HG03196 (cell line): ENCODE results near the gene SMIM23.

Experiments used
- ATAC-seq: cut with Tn5 transposase; IDR thresholded peaks from one replicate; pipeline ENCODE4 v1.9.1; 2021; ENCODE audit not compliant: unreplicated experiment

The SMIM23 gene

DNA sequence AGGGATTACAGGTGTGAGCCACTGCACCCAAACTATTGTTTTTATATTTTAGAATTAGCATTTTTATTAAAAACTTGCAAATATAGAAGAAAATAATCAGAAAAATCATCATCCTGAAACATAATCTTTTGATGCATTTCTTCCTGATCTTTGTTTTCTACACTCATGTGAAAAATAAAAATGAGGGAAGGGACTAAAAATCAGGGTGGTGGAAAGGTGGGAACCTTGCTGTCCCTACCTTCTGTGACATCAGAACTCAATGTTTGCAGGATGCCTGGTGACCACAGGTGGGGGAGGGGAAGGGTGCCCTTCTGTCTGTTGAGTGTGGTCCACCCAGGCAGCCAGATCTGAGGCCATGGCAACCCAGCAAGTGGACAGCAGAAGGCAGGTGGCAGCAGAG lies at the start of gene SMIM23:
Gene SMIM23, plus strand, starts transcription at position 301 of the 400 bp plus-strand sequence. Its CDS starts 55 bp downstream, at position 356.
- no peak for ATAC-seq

DNA sequence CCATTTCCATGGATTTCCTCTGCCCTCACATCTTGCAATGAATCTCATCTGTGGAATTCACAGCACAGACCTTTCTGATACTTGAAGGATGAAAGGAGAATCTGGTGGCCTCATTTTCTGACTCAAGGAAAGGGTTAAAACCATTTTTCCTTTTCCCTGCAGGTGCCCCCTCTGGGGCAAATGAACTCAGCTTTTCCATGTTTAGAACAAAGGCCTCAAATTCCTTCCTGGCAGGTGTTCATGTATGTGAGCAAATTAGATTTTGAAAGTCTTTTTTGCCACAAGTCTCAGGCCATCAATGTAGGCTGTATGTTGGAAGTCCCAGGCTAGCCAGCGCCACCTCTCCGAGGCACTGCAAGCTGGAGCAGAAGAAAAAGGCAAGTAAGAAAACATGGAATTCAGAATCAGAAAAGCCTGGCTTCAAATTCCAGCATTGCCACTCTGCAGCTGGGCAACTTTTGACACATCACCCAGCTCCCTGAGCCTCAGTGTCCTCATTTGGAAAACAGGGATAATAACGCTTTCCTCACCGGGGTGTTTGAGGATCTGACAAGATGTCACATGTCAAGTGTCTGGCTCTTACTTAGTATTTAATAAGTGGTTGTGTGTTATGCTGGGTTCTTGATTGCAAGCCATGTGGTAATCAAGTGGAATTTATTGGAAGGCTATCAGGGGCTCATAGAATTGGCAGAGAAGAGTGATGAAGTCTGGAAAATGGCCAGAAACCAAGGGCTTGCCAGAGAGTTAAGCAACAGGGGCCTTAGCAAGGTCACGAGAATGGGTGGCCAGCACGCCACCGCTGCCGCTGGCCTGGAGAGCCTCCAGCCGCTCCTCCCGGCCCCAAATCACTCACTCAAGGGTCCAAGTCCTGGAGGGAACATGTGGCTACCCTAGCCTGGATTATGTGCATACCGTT lies 48.4 kb upstream of the SMIM23 start:
- ATAC-seq, result no peak

DNA sequence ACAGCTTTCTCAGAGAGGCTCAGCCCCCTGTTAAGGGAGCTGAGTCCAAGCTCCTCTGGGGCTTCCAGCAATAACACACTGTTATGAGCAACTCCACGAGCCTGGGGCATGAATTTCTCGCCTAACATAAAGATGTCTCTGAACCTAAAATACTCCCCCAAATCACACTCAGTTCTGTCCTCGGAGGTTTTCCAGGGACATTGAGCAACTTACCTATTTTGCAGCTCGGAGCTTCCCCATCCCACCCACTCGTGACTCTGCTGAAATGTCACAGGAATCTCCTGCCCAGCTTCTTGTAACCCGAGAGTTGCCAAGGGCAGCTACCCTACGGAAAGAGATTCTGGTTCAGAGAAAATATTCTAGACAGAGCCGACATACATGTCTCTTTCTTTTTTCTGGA lies 47.1 kb upstream of the SMIM23 start:
- no peak for ATAC-seq

DNA sequence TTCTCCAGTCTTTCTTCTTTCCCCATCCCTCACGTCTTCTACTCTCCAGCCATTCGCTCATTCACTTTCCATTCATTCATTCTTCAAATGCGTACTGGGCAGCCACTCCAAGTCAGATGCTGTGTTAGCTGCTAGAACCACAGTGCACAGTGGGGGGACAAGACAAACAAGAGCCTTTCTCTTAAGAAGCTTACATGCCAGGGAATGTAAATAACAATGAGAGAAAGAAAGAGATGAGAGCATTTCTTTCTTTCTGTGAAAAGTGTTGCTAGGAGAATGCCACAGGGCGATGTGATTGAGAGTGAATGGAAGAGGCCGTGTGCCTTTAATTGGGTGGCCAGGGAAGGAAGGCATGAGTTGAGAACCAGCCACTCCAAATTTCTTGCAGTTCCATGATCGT lies 46.3 kb upstream of the SMIM23 start:
- no peak for ATAC-seq

DNA sequence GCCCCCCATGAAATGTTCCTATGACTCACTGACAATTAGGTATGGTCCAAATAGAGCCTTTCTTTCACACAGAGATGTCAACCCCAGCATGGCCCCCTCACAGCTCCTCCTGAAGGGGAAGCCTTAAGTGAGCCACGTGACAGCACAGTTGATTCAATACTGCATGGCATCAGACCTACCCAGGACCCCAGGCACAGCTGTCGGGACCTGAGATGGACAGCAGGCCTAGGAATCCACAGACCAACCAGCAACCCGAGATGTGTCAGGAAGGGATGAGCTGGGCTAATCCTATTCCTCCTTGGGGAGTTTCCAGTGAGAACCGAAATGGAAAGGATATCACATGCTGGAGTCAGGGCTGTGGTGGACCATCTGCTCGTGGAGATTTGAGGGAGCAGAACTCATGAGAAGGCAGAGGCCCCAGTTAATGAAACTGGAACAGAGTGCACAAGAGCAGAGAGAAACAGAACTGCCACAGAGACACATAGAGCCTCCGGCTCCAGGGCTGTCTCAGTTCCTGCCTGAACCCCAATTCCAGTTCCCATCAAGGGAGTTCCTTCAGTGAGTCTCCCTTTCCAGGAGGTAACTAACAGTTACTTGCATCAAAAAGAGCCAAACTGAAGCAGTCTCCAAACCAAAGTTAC lies 42.1 kb upstream of the SMIM23 start:
- peak; percentile 15 for ATAC-seq

DNA sequence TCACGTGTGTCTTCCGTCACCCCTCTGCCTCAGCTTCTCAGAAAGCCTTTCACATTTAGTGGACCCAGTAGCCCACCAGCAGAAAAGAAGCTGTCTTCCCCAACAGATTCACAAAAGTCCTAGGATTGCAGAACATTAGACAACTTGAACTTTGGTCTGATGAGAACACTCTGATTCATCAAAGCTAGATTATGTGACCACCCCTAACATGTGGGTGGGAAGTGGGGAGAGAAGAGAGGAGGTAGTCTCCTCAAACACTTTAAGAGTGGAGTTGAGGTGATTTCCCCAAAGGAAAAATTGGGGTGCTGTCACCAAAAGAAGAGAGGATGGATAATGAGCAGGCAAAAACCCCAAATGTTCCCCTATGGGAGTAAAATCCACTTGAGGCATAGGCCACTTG lies 41.4 kb upstream of the SMIM23 start:
- ATAC-seq, result no peak

DNA sequence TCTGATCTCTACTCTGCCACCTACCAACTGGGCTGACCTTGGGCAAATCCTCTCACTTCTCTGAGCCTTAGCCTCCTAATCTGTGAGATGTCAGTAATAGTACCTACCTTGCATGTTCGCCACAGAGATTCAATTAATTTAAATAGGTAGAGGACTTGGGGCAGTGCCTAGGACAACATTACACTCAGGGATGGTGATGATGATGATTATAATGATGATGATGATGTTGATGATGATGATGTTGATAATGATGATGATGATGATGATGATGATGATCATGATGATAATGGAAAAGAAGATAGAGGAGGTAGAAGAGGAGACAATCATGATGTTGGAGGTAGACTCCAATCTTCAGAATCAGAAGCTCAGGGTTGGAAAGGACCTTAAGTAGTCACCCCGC lies 40.7 kb upstream of the SMIM23 start:
- no peak for ATAC-seq

DNA sequence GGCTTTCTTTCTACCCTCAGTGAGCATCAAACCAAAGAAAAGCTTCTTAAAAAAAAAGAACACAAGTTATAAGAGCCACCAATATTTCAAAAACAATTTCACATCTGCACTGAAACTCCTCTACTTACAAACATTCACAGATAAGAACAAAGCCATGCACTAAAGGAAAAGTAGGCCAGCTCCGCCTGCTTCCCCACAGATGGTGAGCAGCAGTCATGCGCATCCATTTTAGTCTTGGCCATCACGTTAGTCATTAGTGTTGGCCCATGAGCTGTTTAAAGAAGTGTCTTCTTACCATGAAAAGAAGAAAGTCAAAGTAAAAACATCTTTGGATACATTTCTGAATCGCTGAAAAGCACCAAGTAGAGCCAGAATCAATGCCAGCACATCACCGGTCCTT lies 40.0 kb upstream of the SMIM23 start:
- no peak for ATAC-seq

DNA sequence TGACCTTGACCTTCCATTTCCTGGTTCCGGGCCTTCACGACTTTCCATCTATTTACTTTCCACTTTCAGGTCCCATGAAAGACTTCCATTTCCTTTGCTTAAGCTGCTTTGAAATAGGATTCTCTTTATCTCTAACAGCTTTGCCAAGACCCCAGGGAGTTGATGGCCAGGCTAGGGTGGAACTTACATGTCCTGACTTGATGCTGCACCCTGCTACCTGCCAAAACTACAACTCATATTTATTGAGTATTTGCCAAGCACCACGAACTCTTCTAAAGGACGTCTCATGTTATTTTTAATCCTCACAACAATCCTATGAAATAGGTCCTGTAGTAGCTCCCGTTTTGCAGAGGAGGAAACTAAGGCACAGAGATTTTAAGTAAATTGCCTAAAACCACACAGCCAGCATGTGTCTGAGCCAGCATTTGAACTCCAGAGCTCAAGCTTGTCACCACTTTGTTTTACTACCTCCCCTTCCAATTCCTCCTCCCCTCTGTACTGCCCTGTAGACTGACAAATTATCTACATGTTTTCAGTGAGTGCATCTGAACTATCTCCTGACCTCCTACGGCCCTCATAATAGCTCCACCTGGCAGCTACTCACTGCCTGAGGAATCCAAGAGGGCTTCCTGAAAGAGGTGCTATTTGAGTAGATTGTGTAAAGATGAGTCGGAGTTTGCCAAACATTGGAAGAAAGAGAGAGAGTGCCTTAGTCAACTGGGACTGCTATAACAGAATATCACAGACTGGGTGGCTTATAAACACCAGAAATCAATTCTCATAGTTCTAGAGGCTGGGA lies 38.4 kb upstream of the SMIM23 start:
- no peak for ATAC-seq

DNA sequence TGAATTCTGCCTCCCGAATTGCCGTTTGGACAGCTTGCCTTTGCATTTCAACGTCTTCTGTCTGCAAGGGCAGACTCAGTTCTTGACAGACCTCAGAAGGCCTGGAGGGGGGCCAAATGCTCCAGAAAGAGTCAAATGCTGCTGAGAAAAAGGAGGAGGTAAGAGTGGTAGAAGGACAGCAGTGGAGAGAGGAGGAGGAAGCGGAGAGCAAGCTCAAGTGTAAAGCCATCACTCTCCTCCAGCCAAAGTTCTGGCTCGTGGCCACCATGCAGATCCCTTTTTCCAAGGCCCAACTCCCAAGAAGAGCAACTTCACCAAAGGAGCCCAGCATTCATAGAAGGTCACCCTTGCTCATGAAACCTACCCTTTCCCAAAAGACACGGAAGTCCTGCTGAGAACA lies 36.9 kb upstream of the SMIM23 start:
- no peak for ATAC-seq

DNA sequence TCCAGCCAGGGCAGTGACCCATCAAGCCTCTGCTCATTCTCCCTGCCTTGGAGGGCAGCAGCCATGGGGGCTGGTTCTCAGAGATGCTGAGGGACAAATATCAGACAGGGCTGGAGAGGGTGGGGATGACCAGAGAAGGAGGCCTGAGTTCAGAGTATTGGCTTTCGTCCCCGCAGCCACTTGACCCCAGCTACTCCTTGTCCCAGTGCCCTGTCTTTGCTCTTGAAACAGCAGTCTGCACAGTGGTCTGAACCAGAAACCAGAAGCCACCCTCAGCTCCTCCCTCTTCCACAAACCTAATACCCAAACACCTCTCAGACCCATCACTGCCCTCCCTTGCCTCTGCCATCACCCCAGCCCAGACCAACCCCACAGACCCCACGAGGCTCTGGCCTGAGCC lies 36.3 kb upstream of the SMIM23 start:
- ATAC-seq, result no peak

DNA sequence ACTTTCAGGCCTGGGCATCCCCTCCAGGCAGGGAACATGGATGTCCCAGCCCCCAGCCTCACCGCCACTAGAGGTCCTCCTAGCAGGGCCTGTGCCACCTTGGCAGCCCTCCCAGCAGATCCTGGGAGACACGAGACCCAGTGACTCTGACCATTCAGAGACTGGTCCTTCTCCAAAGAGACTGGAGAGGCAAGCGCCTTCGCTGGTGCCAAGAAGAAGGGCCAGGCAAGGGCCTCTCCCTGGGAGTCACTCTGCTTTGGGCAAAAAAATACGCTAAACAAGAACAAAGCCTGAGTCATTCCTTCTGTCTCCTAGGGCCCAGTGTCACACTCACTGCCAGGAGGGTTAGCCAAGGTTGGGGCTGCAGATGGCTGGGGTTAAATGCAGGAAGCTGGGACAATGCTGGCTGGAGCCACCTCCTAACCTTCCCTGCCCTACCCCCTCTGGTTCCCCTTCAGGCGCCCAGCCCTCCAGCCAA lies 35.3 kb upstream of the SMIM23 start:
- ATAC-seq, result no peak

DNA sequence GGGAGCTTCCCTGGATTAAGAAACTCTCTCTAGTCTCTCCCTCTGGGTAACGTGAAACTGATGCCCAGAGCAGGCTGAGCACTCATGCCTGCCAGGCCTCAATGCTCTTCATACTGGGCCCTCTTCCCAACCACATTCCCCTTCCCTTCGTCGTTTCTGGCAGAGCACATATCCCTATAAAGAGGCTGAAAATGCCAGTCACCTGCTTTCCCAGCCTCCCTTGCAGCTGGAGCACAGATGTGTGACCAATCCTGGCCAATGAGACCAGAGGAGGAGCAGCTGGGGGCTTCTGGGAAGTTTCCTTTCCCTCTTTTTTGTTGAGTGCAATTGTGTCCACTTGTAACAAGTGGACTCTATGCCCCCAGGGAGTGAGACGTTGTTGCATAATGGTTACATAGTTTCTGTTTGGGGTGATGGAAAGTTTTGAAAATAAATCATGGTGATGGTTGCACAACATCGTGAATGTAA lies 30.2 kb upstream of the SMIM23 start:
- no peak for ATAC-seq

DNA sequence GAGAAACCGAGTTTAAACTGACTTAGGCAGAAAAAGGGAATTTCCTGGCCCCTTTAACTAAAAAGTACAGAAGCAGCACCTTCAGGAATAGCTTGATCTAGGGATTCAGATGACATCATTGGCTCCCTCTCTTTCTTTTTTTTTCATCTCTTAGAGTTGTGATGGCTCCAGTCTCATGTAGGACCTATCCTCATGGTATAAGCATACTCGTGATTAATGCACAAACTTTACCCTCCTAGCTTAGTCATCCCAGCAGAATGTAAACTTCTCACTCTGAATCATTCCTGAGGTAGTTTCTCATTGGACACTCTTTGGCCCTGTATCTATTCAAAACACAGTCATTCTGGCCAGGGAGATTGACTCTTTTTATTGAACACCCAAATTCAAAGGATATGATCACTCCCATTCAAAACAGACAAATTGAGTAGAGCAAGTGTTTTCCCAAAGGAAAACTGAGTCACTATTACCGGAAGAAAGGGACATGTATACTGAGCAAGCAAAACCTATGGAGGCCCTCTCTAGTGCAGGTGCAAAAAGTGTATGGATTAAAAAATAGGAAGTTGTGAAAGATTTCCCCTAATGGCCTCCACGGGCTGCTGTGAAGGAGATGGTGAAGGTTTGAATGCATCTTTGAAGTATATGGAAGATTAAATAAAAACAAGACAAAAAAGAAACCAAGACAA lies 27.6 kb upstream of the SMIM23 start:
- ATAC-seq, result no peak

DNA sequence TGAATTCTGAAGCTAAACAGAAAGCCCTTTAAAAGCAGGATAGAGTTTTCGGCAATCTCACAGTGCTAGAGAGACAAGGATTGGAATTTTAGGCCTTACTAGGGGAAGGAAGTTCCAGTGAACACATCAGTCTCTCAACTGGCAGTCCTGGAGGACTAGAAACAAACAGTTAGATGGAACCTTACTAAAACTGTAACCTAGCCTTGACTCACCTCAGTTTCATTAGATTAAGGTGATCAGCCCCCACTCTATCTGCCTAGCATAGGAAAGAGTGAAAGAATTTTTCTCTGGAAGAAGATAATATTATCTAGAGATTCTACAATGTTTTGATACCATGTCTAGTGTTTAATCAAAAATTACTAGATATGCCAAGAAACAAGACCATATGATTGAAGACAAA lies 25.8 kb upstream of the SMIM23 start:
- no peak for ATAC-seq

DNA sequence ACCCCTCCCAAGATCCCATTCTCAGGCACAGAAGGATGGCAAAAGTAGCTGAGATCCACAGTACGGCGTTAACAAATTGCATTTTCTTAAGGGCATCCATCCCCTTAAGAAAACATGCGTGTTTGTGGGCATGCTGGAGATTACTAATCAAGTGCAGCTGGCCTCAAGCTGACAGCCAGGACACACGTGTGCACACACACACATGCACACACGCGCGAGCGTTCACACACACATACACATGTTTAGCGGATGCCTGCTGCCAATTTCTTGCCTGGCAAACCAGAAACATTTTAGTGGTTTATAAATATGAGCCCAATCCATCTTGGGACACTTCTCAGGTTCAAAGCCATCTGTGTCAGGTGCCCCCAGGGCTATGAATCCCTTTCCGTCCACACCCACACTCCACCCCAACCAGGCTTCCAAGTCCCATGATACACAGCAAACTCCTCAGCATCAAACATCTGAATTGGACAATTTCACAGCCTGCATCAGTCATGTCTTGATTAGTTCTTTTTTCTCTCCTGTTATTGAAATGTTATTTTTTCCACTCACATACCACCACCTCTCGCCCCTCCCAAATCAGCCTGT lies 23.5 kb upstream of the SMIM23 start:
- ATAC-seq, result no peak

DNA sequence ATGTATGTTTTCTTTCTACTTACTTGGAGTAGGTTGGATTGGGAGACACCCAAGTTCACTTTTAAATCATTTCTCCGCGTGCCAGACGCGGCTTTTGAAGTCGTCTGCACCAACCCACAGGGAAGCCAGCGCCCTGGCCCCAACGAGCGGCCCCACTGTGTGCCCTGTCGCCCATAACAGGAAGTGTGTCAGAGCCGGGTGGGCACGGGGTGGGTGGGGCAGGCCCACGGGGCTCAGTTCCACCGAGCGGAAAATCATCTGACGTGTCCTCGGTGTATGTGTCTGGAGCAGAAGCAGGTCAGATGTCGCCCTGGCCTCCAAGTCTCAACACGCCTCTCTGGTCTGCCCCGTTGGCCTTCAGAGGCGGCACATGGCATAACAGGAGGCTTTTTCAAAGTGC lies 22.7 kb upstream of the SMIM23 start:
- no peak for ATAC-seq

DNA sequence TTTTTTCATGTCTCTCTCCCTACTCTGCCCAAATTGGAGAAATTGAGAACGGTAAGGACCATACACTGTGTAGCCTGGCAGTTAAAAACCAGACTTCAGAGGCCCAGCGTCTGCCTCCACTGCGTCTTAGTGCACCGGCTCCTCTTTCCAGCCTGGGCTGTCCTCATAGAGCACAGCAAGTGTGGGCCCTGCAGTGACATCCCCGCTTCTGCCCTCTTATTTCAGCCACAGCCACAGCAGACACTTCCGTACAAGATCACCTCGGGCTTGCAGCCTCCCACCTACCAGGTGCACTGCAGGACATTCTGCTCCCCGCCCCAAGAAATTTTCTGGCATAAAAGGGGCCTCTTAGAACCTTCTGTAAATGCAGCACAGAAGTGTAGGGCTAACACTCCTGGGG lies 21.4 kb upstream of the SMIM23 start:
- ATAC-seq, result no peak

DNA sequence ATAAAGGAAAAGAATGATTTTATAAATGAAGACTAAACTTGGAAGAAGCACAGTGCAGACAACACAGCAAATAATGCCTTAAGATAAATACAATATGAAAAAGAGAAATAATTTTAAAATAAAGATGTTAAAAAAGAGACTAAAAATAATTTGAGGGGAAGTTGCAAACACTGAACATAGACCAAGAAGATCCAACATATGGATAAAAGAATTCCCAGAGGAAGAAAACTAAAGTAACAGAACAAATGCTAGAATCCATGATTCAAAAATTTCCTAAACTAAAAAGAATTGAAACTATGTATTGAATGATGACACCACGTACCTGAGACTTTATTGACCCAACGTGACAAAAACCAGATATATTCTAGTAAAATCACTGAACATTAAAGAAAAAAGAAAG lies 18.7 kb upstream of the SMIM23 start:
- no peak for ATAC-seq

DNA sequence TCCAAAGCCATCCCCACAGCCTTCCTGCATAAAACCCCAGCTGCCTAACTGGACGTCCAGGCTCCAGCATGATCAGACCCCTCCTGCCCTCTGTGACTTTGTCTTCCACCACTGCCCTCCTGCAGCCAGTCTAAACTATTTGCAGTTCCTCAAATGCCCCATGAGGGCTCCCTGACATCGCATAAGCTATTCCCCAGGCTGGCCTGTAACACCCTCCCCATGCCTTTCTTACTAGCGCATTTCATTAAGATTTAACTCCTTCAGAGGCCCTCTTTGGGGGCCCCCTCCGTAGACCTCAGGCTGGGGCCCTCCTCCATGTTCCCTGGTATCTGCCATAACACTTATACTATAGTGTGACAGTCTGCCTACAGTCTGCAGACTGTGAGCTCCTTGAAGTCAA lies 15.5 kb upstream of the SMIM23 start:
- ATAC-seq, result no peak

DNA sequence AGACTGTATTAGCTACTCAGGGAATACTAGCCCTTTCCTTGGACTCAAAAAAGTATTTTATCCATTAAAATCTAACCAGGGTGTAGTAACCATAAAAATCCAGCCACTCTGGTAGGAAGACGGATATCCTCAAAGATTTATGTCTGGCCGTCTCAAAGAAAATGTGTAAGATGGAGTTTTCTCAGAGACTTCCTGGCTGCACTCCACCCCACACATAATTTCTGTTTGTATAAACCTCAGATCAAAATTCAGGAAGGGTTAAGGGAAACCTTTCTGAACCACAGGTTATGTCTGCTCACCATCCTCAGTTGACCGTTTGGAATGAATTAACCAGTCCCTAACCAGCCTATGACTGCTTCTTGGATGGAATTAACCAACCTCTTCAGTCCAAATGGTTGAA lies 13.8 kb upstream of the SMIM23 start:
- ATAC-seq, result no peak
